A549 (cell line): ENCODE results near the gene FGD5. TPM values are rescaled to one million over a fixed set of nuclear protein-coding genes. Genes with fewer than 3 reads are reported as not detected.

Experiments
- ATAC-seq, 2 experiments: fragments of 200-7000 bp in 1 of 2; fragments of >200 bp in 1 of 2; cut with Nextera tagmentation in 1 of 2; cut with Tn5 transposase in 1 of 2; 3 replicates each; pipeline versions ENCODE4 v1.8.0 to v1.9.1; 2018 to 2020; ENCODE audit warnings: mild to moderate bottlenecking in 1 of 2, moderate library complexity in 1 of 2
- CTCF ChIA-PET: fragments of 300-600 bp; sonication (Branson Sonifier 250); formaldehyde crosslinking; extraction: SDS; loops from one replicate; lab custom pipeline; 2021; ENCODE audit warnings: antibody characterized with exemption, inconsistent platforms; lab: Yijun Ruan, JAX
- POLR2A ChIA-PET: fragments of 350-600 bp; formaldehyde crosslinking; extraction: SDS; loops from one replicate; lab custom pipeline; 2021; ENCODE audit warnings: antibody characterized with exemption, inconsistent platforms; lab: Yijun Ruan, JAX
- DNase-seq, 2 experiments: peaks; one replicate each; pipeline versions ENCODE4 v3.0.0 to v3.0.0-alpha.2; 2011 to 2016; ENCODE audit warnings: low read depth in 1 of 2, low spot score in 1 of 2
- FAIRE-seq: peaks from 2 replicates; lab custom pipeline; 2011; peaks lifted over from hg19 to GRCh38; lab: Jason Lieb, UNC
- H3K27ac ChIP-seq, 2 experiments: fragments of >200 bp; sonication (Bioruptor Twin); formaldehyde crosslinking; 3 replicates each; pipeline ENCODE4 v1.5.1; 2016 to 2017
- H3K4me1 ChIP-seq: fragments of >200 bp; sonication (Bioruptor Twin); formaldehyde crosslinking; 3 replicates; pipeline ENCODE4 v1.6.1; 2016
- H3K4me2 ChIP-seq: fragments of >200 bp; sonication (Bioruptor Twin); formaldehyde crosslinking; 3 replicates; pipeline ENCODE4 v1.6.1; 2016
- H3K4me3 ChIP-seq: fragments of >200 bp; sonication (Bioruptor Twin); formaldehyde crosslinking; 3 replicates; pipeline ENCODE4 v1.5.1; 2016
- H3K9me3 ChIP-seq: fragments of >200 bp; sonication (Bioruptor Twin); formaldehyde crosslinking; 3 replicates; pipeline ENCODE4 v1.6.1; 2016
- ATOH8 ChIP-seq: fragments of 250-450 bp; sonication (Bioruptor Pico); IDR thresholded peaks from 2 replicates; pipeline ENCODE4 v1.5.0; 2020; ENCODE audit warnings: low read depth, mild to moderate bottlenecking, moderate library complexity
- BCL3 ChIP-seq: fragments of >200 bp; sonication (Bioruptor Twin); formaldehyde crosslinking; IDR thresholded peaks from 3 replicates; pipeline ENCODE4 v1.6.1; 2016
- BHLHE40 ChIP-seq: IDR thresholded peaks from 2 replicates; pipeline ENCODE4 v1.6.1; 2012; ENCODE audit warnings: low read depth, low read length, inconsistent platforms
- EHMT2 ChIP-seq: fragments of 200-600 bp; sonication (generic); IDR thresholded peaks from 2 replicates; pipeline ENCODE4 v1.6.1; 2016; ENCODE audit warnings: antibody characterized with exemption, low read depth, mild to moderate bottlenecking, moderate library complexity
- ESRRA ChIP-seq: fragments of 150-350 bp; IDR thresholded peaks from 2 replicates; pipeline ENCODE4 v1.6.1; 2014; ENCODE audit warnings: mild to moderate bottlenecking, low read length, borderline replicate concordance
- FOSL2 ChIP-seq, 2 experiments: fragments of 450-650 bp in 1 of 2; fragments of >200 bp in 1 of 2; sonication (Bioruptor Twin) in 1 of 2; formaldehyde crosslinking; IDR thresholded peaks; 2 replicates each; pipeline versions ENCODE4 v1.5.0 to v1.6.1; 2016 to 2020; ENCODE audit warnings: mild to moderate bottlenecking in 1 of 2, moderate library complexity in 1 of 2
- GATA3 ChIP-seq: IDR thresholded peaks from 2 replicates; pipeline ENCODE4 v1.6.1; 2012; ENCODE audit warnings: borderline replicate concordance
- HES2 ChIP-seq: fragments of >200 bp; sonication (Bioruptor Twin); formaldehyde crosslinking; IDR thresholded peaks from 2 replicates; pipeline ENCODE4 v1.6.1; 2016
- HMGXB4 ChIP-seq: fragments of 250-450 bp; sonication (Bioruptor Pico); IDR thresholded peaks from 2 replicates; pipeline ENCODE4 v1.5.0; 2021; ENCODE audit warnings: mild to moderate bottlenecking, moderate library complexity, borderline replicate concordance
- HOXA7 ChIP-seq: fragments of 250-450 bp; sonication (Bioruptor Pico); IDR thresholded peaks from 2 replicates; pipeline ENCODE4 v1.5.0; 2020; ENCODE audit warnings: mild to moderate bottlenecking, moderate library complexity
- KDM1A ChIP-seq: fragments of 200-600 bp; sonication (generic); IDR thresholded peaks from 2 replicates; pipeline ENCODE4 v1.6.1; 2016; ENCODE audit warnings: low read depth, mild to moderate bottlenecking
- MYC ChIP-seq: IDR thresholded peaks from 2 replicates; pipeline ENCODE4 v1.6.1; 2012; ENCODE audit warnings: mild to moderate bottlenecking, inconsistent platforms, low read length, improper control_type of control experiment, borderline replicate concordance
- NPAS2 ChIP-seq: fragments of 250-450 bp; sonication (Bioruptor Pico); IDR thresholded peaks from 2 replicates; pipeline ENCODE4 v1.8.0; 2022; ENCODE audit warnings: mild to moderate bottlenecking, moderate library complexity, borderline replicate concordance
- NR3C1 ChIP-seq: fragments of >200 bp; sonication (Bioruptor Twin); formaldehyde crosslinking; IDR thresholded peaks from 3 replicates; pipeline ENCODE4 v1.6.1; 2017
- PHF8 ChIP-seq: fragments of 200-600 bp; sonication (generic); IDR thresholded peaks from 2 replicates; pipeline ENCODE4 v1.6.1; 2016; ENCODE audit warnings: low read depth, mild to moderate bottlenecking, antibody characterized with exemption, moderate library complexity, borderline replicate concordance
- RFX5 ChIP-seq: fragments of 450-650 bp; IDR thresholded peaks from 2 replicates; pipeline ENCODE4 v1.7.1; 2014; ENCODE audit warnings: antibody characterized with exemption, mild to moderate bottlenecking, moderate library complexity
- ZNF302 ChIP-seq: fragments of 250-450 bp; sonication (Bioruptor Pico); IDR thresholded peaks from 2 replicates; pipeline ENCODE4 v1.9.0; 2021; ENCODE audit warnings: inconsistent platforms, mild to moderate bottlenecking, moderate library complexity
- WGBS: methylation state at CpG from one replicate; pipeline ENCODE4 v1.1.6; 2017; ENCODE audit errors: missing lambda C conversion rate; 5-methylcytosine and 5-hydroxymethylcytosine counted together
- polyA plus RNA-seq, 4 experiments: library from polyadenylated mRNA; depleted of rRNA in 3 of 4; stranded (reverse); fragments of >200 nt; fragmentation: RNase III in 1 of 4; extraction: RNeasy Plus Mini Kit Qiagen cat#74134 plus additional on column Dnase treatment in 1 of 4; gene quantifications; 2 replicates in 3 of 4; 3 replicates in 1 of 4; pipeline ENCODE4 v1.2.3, GENCODE V29; 2011 to 2017

Gene FGD5
- polyA plus RNA-seq, 2 of the 4 experiments (the other 2 are of a cell fraction): 0.16 TPM; not detected in 1

GRCh38 chr3:14909250-14909649 is 90.5 kb downstream of the FGD5 start:
- POLR2A ChIA-PET: no interaction called here
- DNase-seq: no peak
- CTCF ChIA-PET: interaction anchor here (6.7 kb wide), 1 partner anchor 12 kb away, joined by 38 read pairs; no protein-coding TSS in a partner anchor
- Histone ChIP-seq H3K27ac (no peak overlapping the region), H3K9me3 (peaks cover 20% of the 10 kb centered on the region), H3K4me1 (no peaks in the 10 kb centered on the region), H3K4me3 (no peak overlapping the region), H3K4me2 (no peak overlapping the region)
- no peak for ATAC-seq
- TF ChIP-seq MYC (no peak), HES2 (no peak), RFX5 (no peak), ATOH8 (CRISPR knock-in tag) (no peak), BCL3 (no peak), EHMT2 (no peak), GATA3 (no peak), HMGXB4 (CRISPR knock-in tag) (no peak)
- FAIRE-seq: no peak
- 64% methylated on average over 5 of the region's 5 CpGs for WGBS

- POLR2A ChIA-PET: no interaction called here
- CTCF ChIA-PET: interaction anchor here (1.1 to 6.7 kb wide), 3 partner anchors 10 to 123 kb away, joined by 5 to 38 read pairs (median 5); no protein-coding TSS in a partner anchor
- H3K9me3 ChIP-seq: no peaks in the 10 kb centered on the region
- no peak for DNase-seq
- WGBS: 66% methylated on average over 11 of the region's 11 CpGs
- H3K4me1 ChIP-seq: no peaks in the 10 kb centered on the region
- no peak overlapping the region for H3K4me3 ChIP-seq
- FAIRE-seq: no peak
- ATAC-seq: no peak
- no peak overlapping the region for H3K27ac ChIP-seq
- H3K4me2 ChIP-seq: no peak overlapping the region
- TF ChIP-seq NPAS2 (CRISPR knock-in tag) (no peak), FOSL2 (IDR thresholded peaks at IDR 0.05) (no peak), FOSL2 (CRISPR knock-in tag; IDR thresholded peaks at IDR 0.05) (no peak), NR3C1 (no peak), MYC (no peak), ZNF302 (no peak), ATOH8 (CRISPR knock-in tag) (no peak), ESRRA (no peak)
These were observed 92.9 kb downstream of the FGD5 start for GRCh38 chr3:14911651-14912050.

GRCh38 chr3:14913071-14913925 is 94.5 kb downstream of the FGD5 start:
- H3K4me2 ChIP-seq: no peak overlapping the region
- POLR2A ChIA-PET: no interaction called here
- DNase-seq (no peak), FAIRE-seq (no peak), ATAC-seq (no peak)
- no peak overlapping the region for H3K27ac ChIP-seq
- H3K4me3 ChIP-seq: no peak overlapping the region
- TF ChIP-seq PHF8 (no peak), KDM1A (no peak), FOSL2 (IDR thresholded peaks at IDR 0.05) (no peak), FOSL2 (CRISPR knock-in tag; IDR thresholded peaks at IDR 0.05) (no peak), BHLHE40 (no peak), HOXA7 (CRISPR knock-in tag) (no peak)
- CTCF ChIA-PET: interaction anchor here (0.8 to 6.7 kb wide), 7 partner anchors 8 to 710 kb away, joined by 3 to 38 read pairs (median 3); no protein-coding TSS in a partner anchor
- 50% methylated on average over 10 of the region's 10 CpGs for WGBS
- no peaks in the 10 kb centered on the region for H3K4me1 ChIP-seq
- H3K9me3 ChIP-seq: no peaks in the 10 kb centered on the region
